Inferior parietal cortex (tissue), 1 donor: ENCODE measurements around the gene ZNF8.
A peak's percentile ranks its signal among the peaks of the same experiment; 100 is the strongest.
"Not testable (repeated sequence)": the region's sequence is repeated elsewhere in the genome, so short reads cannot be mapped to it uniquely, and the experiment has no call there.

Experiments
- DNase-seq: peaks from one replicate; pipeline ENCODE4 v3.0.0-alpha.2; 2016; ENCODE audit errors: extremely low spot score

Gene ZNF8

GRCh38 chr19:58278541-58279041, at the start of gene ZNF8:
TSS of gene ZNF8 (plus strand) at chr19:58278955. CDS start at chr19:58279082, 127 bp downstream.
- DNase-seq = peak; percentile 99

DNA sequence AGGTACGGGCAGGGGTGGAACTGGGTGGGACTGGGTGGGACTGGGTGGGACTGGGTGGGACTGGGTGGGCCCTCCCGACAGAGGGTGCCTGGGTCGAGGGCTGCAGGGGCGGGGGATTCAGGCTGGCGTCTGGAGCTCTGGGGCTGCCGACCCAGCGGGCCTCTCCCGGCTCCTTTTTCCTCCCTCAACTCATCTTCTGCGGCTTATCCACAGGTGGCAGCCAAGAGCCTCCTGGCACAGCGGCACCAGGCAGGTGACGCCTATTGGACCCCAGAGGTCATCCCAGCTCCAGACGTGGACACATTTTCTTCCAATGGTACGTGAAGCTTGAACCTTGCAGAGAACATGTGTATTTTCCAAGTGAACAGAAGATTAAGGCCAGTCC, 49.5 kb upstream of the ZNF8 start:
- DNase-seq = no peak

GRCh38 chr19:58237324-58237723, 41.4 kb upstream of the ZNF8 start:
- no peak for DNase-seq

GRCh38 chr19:58243351-58243750, 35.4 kb upstream of the ZNF8 start:
- no peak for DNase-seq

DNA sequence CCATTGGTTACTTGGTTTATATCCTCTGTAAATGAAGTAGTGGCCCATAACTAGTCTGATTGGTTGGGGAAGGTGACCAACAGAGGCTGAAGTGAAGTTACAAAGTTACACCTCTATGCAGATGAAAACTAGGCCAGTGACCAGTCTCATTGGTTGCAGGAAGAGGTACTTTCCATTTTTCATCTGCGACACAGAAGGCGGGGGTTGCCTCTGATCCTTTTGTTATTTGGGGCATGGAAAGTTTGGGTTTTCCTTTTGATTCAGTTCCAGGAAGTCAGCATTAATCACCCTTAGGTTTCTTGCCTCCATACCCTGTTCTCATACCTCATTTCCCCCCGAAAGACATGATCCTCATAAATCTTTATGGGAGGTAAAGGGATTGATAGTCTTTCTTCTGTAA, 29.9 kb upstream of the ZNF8 start:
- DNase-seq = no peak

DNA sequence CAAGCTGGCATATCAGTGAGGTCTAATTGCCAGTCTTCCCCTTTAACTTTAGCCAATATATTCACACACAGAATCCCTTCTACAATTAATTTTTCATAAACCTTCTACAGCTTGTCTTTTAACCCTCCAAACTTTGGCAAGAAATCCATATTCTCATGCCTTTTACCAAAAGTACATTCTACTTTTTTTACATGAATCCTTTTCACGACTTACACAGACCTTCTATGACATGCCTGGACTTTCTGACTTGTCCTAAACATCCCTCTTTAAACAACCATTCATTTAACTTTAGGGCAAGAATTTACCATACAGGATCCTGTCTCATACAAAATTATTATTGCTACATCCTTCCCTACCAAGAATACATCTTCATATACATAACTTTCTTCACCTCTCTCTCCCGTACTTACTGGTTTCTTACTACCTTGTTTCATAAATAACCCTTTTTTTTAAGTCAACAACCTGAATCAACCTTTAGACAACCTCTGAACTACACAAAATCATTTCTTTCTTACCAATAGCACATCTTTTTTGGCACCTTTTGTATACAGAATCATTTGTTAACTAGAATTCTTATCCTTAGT, 26.6 kb upstream of the ZNF8 start:
- DNase-seq = no peak

GRCh38 chr19:58258259-58258658, 20.5 kb upstream of the ZNF8 start:
- DNase-seq = not testable (repeated sequence)

DNA sequence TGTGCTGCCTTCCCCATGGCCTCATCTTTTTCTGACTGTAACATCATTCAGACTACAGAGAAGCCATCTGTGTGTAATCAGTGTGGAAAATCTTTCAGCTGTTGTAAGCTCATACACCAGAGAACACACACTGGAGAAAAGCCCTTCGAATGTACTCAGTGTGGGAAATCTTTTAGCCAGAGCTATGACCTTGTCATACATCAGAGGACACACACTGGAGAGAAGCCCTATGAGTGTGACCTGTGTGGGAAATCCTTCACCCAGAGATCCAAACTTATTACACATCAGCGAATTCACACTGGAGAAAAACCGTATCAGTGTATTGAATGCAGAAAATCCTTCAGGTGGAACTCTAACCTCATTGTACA, 17.2 kb upstream of the ZNF8 start:
- no peak for DNase-seq

GRCh38 chr19:58261968-58262921, 16.5 kb upstream of the ZNF8 start:
- no peak for DNase-seq

- no peak for DNase-seq
These were observed 15.8 kb upstream of the ZNF8 start for GRCh38 chr19:58262922-58263296.

DNA sequence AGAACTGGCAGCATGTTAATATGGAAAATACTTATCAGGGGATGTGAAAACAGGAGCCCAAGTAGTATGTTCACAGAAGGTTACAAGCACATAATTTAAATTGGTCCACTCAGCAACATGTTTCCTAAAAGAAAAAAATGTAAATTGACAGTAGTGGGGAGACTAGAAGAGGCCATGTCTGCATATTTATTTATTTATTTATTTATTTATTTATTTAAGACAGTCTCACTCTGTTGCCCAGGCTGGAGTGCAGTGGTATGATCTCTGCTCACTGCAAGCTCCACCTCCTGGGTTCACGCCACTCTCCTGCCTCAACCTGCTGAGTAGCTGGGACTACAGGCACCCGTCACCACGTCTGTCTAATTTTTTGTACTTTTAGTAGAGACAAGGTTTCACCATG, 13.7 kb upstream of the ZNF8 start:
- DNase-seq = no peak

DNA sequence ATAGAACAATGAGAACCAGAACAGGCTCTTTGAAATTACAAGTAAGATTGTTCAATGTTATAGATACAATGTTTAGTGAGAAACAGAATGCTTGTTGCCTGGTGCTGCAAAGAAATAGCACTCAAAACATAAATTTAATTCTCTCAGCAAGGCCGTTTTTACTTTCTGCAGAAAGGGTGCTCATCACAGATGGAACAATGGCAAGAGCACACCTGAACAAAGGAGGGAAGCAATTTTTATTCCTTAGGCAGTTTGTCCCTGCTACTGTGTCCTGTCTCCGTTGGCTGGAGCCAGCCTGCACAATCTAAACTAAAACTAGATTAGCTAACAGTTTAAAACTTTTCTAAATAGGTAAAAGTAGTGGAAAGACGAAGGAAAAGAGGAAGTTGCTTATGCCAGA, 10.4 kb upstream of the ZNF8 start:
- DNase-seq = no peak

DNA sequence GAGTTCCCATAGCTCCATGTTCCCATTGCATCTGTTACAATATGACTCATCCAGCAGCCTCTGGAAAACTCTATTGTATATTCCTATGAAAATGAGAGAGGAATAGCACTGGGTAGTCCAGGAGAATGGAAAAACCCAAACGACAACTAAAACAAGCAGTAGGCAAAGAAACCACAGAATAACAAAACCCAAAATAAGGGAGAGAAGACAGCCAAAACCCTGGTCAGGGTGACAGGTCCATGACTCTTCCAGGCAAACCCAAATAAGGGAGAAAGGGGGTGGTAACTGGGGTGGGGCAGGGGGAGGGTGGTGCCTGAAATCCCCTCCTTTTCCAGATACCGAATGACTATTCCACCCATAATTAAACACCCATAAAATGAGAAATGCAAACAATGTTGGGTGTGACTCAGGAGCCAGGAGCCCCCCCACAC, 4.0 kb upstream of the ZNF8 start:
- DNase-seq = peak; percentile 64

DNA sequence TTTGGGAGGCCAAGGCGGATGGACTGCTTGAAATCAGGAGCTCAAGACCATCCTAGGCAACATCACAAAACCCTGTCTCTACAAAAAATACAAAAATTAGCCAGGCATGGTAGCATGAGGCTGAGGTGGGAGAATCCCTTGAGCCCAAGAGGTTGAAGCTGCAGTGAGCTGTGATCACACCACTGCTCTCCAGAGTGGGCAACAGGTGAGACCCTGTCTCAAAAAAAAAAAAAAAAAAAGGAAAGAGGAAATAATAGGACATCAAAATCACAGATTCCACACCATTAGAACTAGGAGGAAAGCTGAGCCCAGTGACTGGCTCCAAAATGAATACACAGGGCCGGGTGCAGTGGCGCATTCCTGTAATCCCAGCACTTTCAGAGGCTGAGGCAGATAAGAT, 3.2 kb upstream of the ZNF8 start:
- DNase-seq = no peak

DNA sequence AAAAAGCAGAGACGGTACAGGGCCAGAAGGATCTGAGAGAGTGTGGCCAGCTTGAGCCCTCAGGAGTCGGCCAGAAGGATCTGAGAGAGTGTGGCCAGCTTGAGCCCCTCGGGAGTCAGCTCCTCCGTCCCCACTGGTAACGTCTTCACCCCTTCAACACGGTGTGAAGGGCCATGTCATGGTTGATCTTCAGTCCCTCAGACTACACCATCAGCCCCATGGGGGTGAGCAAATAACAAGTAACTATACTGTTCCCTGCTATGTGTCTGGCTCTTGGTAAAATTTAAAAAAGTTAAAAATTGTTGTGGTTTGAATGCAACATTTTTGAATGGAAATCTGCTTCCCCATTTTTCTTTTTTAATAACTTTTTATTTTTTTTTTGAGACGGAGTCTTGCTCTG, 1.6 kb upstream of the ZNF8 start:
- no peak for DNase-seq

DNA sequence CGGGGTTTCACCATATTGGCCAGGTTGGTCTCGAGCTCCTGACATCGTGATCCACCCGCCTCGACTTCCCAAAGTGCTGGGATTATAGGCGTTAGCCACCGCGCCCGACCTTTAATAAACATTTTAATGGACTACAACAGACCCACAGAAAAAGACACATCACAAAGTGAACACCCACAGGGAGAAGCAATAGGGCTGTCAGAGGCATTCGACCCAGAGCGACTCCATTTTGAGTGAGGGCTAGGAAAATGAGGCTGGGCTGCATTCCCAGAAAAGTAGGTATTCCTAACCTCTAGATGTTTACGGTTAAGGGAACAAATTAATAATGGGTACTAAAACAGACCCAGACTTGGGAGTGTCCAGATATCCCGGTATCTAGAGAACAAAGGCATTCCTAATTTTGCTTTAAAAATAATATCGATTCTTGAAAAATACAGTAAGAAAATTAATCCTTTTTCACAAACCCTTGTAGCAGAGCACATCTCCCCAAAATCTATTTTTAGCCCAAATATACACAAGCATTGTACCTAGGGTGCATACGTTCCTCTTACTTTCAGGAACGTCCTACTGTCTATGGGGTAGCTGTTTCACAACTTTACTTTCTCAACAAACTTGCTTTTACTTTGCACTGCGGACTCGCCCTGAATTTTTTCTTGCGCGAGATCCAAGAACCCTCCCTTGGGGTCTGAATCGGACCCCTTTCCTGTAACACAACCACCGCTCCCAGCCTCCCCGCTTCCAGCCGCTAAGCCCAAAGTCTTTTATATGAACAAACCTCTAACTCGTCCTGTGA, 811 bp upstream of the ZNF8 start:
- DNase-seq = no peak

GRCh38 chr19:58279042-58279924, 528 bp downstream of the ZNF8 start:
- peak; percentile 47 for DNase-seq

DNA sequence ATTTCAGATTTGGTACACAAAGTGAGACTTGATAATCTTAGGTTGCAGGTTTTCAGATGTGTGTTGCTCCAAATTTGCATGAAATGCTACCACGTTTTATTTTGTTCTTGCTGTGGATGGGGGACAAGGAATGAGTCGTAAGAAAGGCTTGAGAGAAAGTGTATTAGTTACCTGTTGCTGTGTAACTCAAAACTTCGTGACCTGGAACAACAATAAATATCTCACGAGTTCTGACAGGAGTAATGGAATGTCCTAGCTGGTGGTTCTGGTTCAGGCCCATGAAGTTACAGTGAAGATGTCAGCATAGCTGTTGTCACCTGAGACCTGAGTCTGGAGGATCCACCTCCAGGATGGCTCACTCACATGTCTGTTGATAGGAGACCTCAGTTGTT, 1.2 kb downstream of the ZNF8 start:
- no peak for DNase-seq

- peak; percentile 8 for DNase-seq
These were observed 5.4 kb downstream of the ZNF8 start for GRCh38 chr19:58284199-58284598.

DNA sequence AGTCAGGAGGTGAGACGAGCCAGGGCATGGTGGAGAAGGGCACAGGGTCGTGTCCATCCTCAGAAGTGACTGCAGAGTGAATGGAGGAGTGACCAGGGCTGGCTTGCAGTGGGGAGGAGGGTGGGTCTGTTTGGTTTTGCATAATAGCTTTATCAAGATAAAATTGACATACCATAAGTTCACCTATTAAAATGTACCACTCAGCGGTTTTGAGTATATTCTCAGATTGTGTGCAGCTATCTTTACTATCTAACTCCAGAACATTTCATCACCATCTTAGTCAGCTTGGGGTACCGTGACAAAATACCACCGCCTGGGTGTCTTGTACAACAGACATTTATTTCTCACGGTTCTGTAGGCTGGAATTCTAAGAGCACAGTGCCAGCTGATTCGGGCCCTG, 13.2 kb downstream of the ZNF8 start:
- no peak for DNase-seq

DNA sequence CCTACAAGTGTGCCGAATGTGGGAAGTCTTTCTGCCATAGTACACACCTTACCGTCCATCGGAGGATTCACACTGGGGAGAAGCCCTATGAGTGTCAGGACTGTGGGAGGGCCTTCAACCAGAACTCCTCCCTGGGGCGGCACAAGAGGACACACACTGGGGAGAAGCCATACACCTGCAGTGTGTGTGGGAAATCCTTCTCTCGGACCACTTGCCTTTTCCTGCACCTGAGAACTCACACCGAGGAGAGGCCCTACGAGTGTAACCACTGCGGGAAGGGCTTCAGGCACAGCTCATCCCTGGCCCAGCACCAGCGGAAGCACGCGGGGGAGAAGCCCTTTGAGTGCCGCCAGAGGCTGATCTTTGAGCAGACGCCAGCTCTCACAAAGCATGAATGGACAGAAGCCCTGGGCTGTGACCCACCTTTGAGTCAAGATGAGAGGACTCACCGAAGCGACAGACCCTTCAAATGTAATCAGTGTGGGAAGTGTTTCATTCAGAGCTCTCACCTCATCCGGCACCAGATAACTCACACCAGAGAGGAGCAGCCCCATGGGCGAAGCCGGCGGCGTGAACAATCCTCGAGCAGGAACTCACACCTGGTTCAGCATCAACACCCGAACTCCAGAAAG, 16.1 kb downstream of the ZNF8 start:
- DNase-seq = no peak
